GM12892 (cell line): Measurements from ENCODE around the gene JAKMIP2.

Experiments
- POLR2A ChIP-seq: IDR thresholded peaks from 2 replicates; pipeline ENCODE4 v1.6.1; 2011; ENCODE audit warnings: low read depth, low read length, control low read depth
- POLR2AphosphoS5 ChIP-seq: IDR thresholded peaks from 2 replicates; pipeline ENCODE4 v1.6.1; 2011; ENCODE audit warnings: low read depth, low read length, control low read depth
- TAF1 ChIP-seq: IDR thresholded peaks from 2 replicates; pipeline ENCODE4 v1.6.1; 2011; ENCODE audit warnings: low read depth, mild to moderate bottlenecking, control low read depth, low read length, borderline replicate concordance

GRCh38 chr5:147635882-147636728, 146.4 kb downstream of the JAKMIP2 start:
- no peak for TF ChIP-seq POLR2AphosphoS5
- no peak for TF ChIP-seq POLR2A
- TF ChIP-seq TAF1, result no peak
